ENCODE results near the gene CLK4.

GRCh38 chr5:178576591-178577351, 50.1 kb downstream of the CLK4 start:
- TF ChIP-seq POLR2A (IDR thresholded peaks at IDR 0.05): no peak
- TF ChIP-seq, protein P1, sequence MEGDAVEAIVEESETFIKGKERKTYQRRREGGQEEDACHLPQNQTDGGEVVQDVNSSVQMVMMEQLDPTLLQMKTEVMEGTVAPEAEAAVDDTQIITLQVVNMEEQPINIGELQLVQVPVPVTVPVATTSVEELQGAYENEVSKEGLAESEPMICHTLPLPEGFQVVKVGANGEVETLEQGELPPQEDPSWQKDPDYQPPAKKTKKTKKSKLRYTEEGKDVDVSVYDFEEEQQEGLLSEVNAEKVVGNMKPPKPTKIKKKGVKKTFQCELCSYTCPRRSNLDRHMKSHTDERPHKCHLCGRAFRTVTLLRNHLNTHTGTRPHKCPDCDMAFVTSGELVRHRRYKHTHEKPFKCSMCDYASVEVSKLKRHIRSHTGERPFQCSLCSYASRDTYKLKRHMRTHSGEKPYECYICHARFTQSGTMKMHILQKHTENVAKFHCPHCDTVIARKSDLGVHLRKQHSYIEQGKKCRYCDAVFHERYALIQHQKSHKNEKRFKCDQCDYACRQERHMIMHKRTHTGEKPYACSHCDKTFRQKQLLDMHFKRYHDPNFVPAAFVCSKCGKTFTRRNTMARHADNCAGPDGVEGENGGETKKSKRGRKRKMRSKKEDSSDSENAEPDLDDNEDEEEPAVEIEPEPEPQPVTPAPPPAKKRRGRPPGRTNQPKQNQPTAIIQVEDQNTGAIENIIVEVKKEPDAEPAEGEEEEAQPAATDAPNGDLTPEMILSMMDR (IDR thresholded peaks at IDR 0.05): no peak
